ENCODE results near the gene DPP6.

DPP6 gene

GRCh38 chr7:154876516-154876915, 824.3 kb downstream of the DPP6 start:
- H3K18ac ChIP-seq (ENCODE audit: low read length), result no peak overlapping the region
- H3K36me3 ChIP-seq (ENCODE audit: control insufficient read depth, insufficient read depth, low read length), result no peaks in the 10 kb centered on the region
- no peak overlapping the region for H3K9ac ChIP-seq (ENCODE audit: low read length)
- H3K4me2 ChIP-seq (ENCODE audit: low read length), result no peak overlapping the region
- H3K56ac ChIP-seq (ENCODE audit: low read length), result no peak overlapping the region
- no peaks in the 10 kb centered on the region for H3K4me1 ChIP-seq (ENCODE audit: control insufficient read depth, low read depth, low read length)
- no peak overlapping the region for H4K5ac ChIP-seq (ENCODE audit: low read length)
- no peak overlapping the region for H3K4ac ChIP-seq (ENCODE audit: low read depth, low read length)
- no peaks in the 10 kb centered on the region for H3K27me3 ChIP-seq (ENCODE audit: insufficient read depth, low read length, poor library complexity)
- no peak overlapping the region for H2AK5ac ChIP-seq (ENCODE audit: low read length)
- H2BK5ac ChIP-seq (ENCODE audit: low read length), result no peak overlapping the region
- no peaks in the 10 kb centered on the region for H3K79me2 ChIP-seq (ENCODE audit: control insufficient read depth, insufficient read depth, low read length)
- H3K27ac ChIP-seq (ENCODE audit: low read depth, low read length), result no peak overlapping the region
- no peak overlapping the region for H3K4me3 ChIP-seq (ENCODE audit: low read length)
- no peak overlapping the region for H4K8ac ChIP-seq (ENCODE audit: low read depth, low read length)
- no peak overlapping the region for H2BK15ac ChIP-seq (replicated peaks; ENCODE audit: low read depth)
- H2BK120ac ChIP-seq (ENCODE audit: low read depth, low read length), result no peak overlapping the region
- no peak overlapping the region for H3K23ac ChIP-seq (ENCODE audit: low read length)
- DNase-seq, result no peak
- no peaks in the 10 kb centered on the region for H3K79me1 ChIP-seq (ENCODE audit: low read length)
- no CpG with 5 or more reads among the region's 5 CpGs for WGBS (ENCODE audit: extremely low coverage, insufficient coverage, low lambda C conversion rate)

- Histone ChIP-seq H2BK15ac (replicated peaks; ENCODE audit: low read depth) (no peak overlapping the region), H3K18ac (ENCODE audit: low read length) (no peak overlapping the region), H2AK5ac (ENCODE audit: low read length) (no peak overlapping the region), H3K4ac (ENCODE audit: low read depth, low read length) (no peak overlapping the region), H3K36me3 (ENCODE audit: control insufficient read depth, insufficient read depth, low read length) (no peaks in the 10 kb centered on the region), H3K27ac (ENCODE audit: low read depth, low read length) (no peak overlapping the region), H3K79me2 (ENCODE audit: control insufficient read depth, insufficient read depth, low read length) (no peaks in the 10 kb centered on the region), H2BK120ac (ENCODE audit: low read depth, low read length) (no peak overlapping the region), H3K27me3 (ENCODE audit: insufficient read depth, low read length, poor library complexity) (no peaks in the 10 kb centered on the region), H3K79me1 (ENCODE audit: low read length) (no peaks in the 10 kb centered on the region), H3K23ac (ENCODE audit: low read length) (no peak overlapping the region), H3K4me3 (ENCODE audit: low read length) (no peak overlapping the region), H3K9ac (ENCODE audit: low read length) (no peak overlapping the region), H3K4me2 (ENCODE audit: low read length) (no peak overlapping the region), H3K4me1 (ENCODE audit: control insufficient read depth, low read depth, low read length) (no peaks in the 10 kb centered on the region), H2BK5ac (ENCODE audit: low read length) (no peak overlapping the region), H4K5ac (ENCODE audit: low read length) (no peak overlapping the region), H4K8ac (ENCODE audit: low read depth, low read length) (no peak overlapping the region), H3K56ac (ENCODE audit: low read length) (no peak overlapping the region)
- no peak for DNase-seq
- no CpG with 5 or more reads among the region's 9 CpGs for WGBS (ENCODE audit: extremely low coverage, insufficient coverage, low lambda C conversion rate)
Observed at GRCh38 chr7:154877031-154877430, 824.8 kb downstream of the DPP6 start.

GRCh38 chr7:154879629-154880028, 827.4 kb downstream of the DPP6 start:
- no CpG with 5 or more reads among the region's 11 CpGs for WGBS (ENCODE audit: extremely low coverage, insufficient coverage, low lambda C conversion rate)
- Histone ChIP-seq H2BK15ac (replicated peaks; ENCODE audit: low read depth) (no peak overlapping the region), H3K56ac (ENCODE audit: low read length) (no peak overlapping the region), H3K4ac (ENCODE audit: low read depth, low read length) (no peak overlapping the region), H4K8ac (ENCODE audit: low read depth, low read length) (no peak overlapping the region), H3K79me1 (ENCODE audit: low read length) (no peaks in the 10 kb centered on the region), H3K18ac (ENCODE audit: low read length) (no peak overlapping the region), H4K5ac (ENCODE audit: low read length) (no peak overlapping the region), H3K27me3 (ENCODE audit: insufficient read depth, low read length, poor library complexity) (no peaks in the 10 kb centered on the region), H3K79me2 (ENCODE audit: control insufficient read depth, insufficient read depth, low read length) (no peaks in the 10 kb centered on the region), H3K23ac (ENCODE audit: low read length) (no peak overlapping the region), H3K27ac (ENCODE audit: low read depth, low read length) (no peak overlapping the region), H3K4me3 (ENCODE audit: low read length) (no peak overlapping the region), H3K4me2 (ENCODE audit: low read length) (no peak overlapping the region), H3K4me1 (ENCODE audit: control insufficient read depth, low read depth, low read length) (no peaks in the 10 kb centered on the region), H2AK5ac (ENCODE audit: low read length) (no peak overlapping the region), H2BK5ac (ENCODE audit: low read length) (no peak overlapping the region), H2BK120ac (ENCODE audit: low read depth, low read length) (no peak overlapping the region), H3K36me3 (ENCODE audit: control insufficient read depth, insufficient read depth, low read length) (no peaks in the 10 kb centered on the region), H3K9ac (ENCODE audit: low read length) (no peak overlapping the region)
- no peak for DNase-seq

- no peaks in the 10 kb centered on the region for H3K36me3 ChIP-seq (ENCODE audit: control insufficient read depth, insufficient read depth, low read length)
- no peak overlapping the region for H2AK5ac ChIP-seq (ENCODE audit: low read length)
- H3K79me2 ChIP-seq (ENCODE audit: control insufficient read depth, insufficient read depth, low read length), result no peaks in the 10 kb centered on the region
- no peak for DNase-seq
- H3K4ac ChIP-seq (ENCODE audit: low read depth, low read length), result no peak overlapping the region
- no peaks in the 10 kb centered on the region for H3K27me3 ChIP-seq (ENCODE audit: insufficient read depth, low read length, poor library complexity)
- H4K8ac ChIP-seq (ENCODE audit: low read depth, low read length), result no peak overlapping the region
- no peaks in the 10 kb centered on the region for H3K79me1 ChIP-seq (ENCODE audit: low read length)
- no peak overlapping the region for H2BK120ac ChIP-seq (ENCODE audit: low read depth, low read length)
- no peak overlapping the region for H2BK5ac ChIP-seq (ENCODE audit: low read length)
- WGBS (ENCODE audit: extremely low coverage, insufficient coverage, low lambda C conversion rate), result no CpG with 5 or more reads among the region's 9 CpGs
- H3K4me1 ChIP-seq (ENCODE audit: control insufficient read depth, low read depth, low read length), result no peaks in the 10 kb centered on the region
- H3K23ac ChIP-seq (ENCODE audit: low read length), result no peak overlapping the region
- H3K27ac ChIP-seq (ENCODE audit: low read depth, low read length), result no peak overlapping the region
- H3K56ac ChIP-seq (ENCODE audit: low read length), result no peak overlapping the region
- no peak overlapping the region for H3K9ac ChIP-seq (ENCODE audit: low read length)
- no peak overlapping the region for H3K4me3 ChIP-seq (ENCODE audit: low read length)
- H3K18ac ChIP-seq (ENCODE audit: low read length), result no peak overlapping the region
- no peak overlapping the region for H3K4me2 ChIP-seq (ENCODE audit: low read length)
- H2BK15ac ChIP-seq (replicated peaks; ENCODE audit: low read depth), result no peak overlapping the region
- no peak overlapping the region for H4K5ac ChIP-seq (ENCODE audit: low read length)
Observed at GRCh38 chr7:154880513-154880912, 828.3 kb downstream of the DPP6 start.

- DNase-seq, result no peak
- no peak overlapping the region for H3K4me2 ChIP-seq (ENCODE audit: low read length)
- H3K27me3 ChIP-seq (ENCODE audit: insufficient read depth, low read length, poor library complexity), result no peaks in the 10 kb centered on the region
- no peaks in the 10 kb centered on the region for H3K79me1 ChIP-seq (ENCODE audit: low read length)
- no peak overlapping the region for H3K9ac ChIP-seq (ENCODE audit: low read length)
- H4K8ac ChIP-seq (ENCODE audit: low read depth, low read length), result no peak overlapping the region
- H2BK5ac ChIP-seq (ENCODE audit: low read length), result no peak overlapping the region
- H3K18ac ChIP-seq (ENCODE audit: low read length), result no peak overlapping the region
- H3K36me3 ChIP-seq (ENCODE audit: control insufficient read depth, insufficient read depth, low read length), result no peaks in the 10 kb centered on the region
- H2AK5ac ChIP-seq (ENCODE audit: low read length), result no peak overlapping the region
- no peak overlapping the region for H3K23ac ChIP-seq (ENCODE audit: low read length)
- H3K56ac ChIP-seq (ENCODE audit: low read length), result no peak overlapping the region
- H3K4ac ChIP-seq (ENCODE audit: low read depth, low read length), result no peak overlapping the region
- H2BK120ac ChIP-seq (ENCODE audit: low read depth, low read length), result no peak overlapping the region
- H3K4me3 ChIP-seq (ENCODE audit: low read length), result no peak overlapping the region
- H3K79me2 ChIP-seq (ENCODE audit: control insufficient read depth, insufficient read depth, low read length), result no peaks in the 10 kb centered on the region
- no peak overlapping the region for H2BK15ac ChIP-seq (replicated peaks; ENCODE audit: low read depth)
- no CpG with 5 or more reads among the region's 9 CpGs for WGBS (ENCODE audit: extremely low coverage, insufficient coverage, low lambda C conversion rate)
- no peak overlapping the region for H3K27ac ChIP-seq (ENCODE audit: low read depth, low read length)
- no peaks in the 10 kb centered on the region for H3K4me1 ChIP-seq (ENCODE audit: control insufficient read depth, low read depth, low read length)
- H4K5ac ChIP-seq (ENCODE audit: low read length), result no peak overlapping the region
Observed at GRCh38 chr7:154881026-154881425, 828.8 kb downstream of the DPP6 start.

- Histone ChIP-seq H4K5ac (ENCODE audit: low read length) (no peak overlapping the region), H3K4me2 (ENCODE audit: low read length) (no peak overlapping the region), H3K4me3 (ENCODE audit: low read length) (no peak overlapping the region), H4K8ac (ENCODE audit: low read depth, low read length) (no peak overlapping the region), H2BK15ac (replicated peaks; ENCODE audit: low read depth) (no peak overlapping the region), H3K79me2 (ENCODE audit: control insufficient read depth, insufficient read depth, low read length) (no peaks in the 10 kb centered on the region), H2BK5ac (ENCODE audit: low read length) (no peak overlapping the region), H2BK120ac (ENCODE audit: low read depth, low read length) (no peak overlapping the region), H3K23ac (ENCODE audit: low read length) (no peak overlapping the region), H3K56ac (ENCODE audit: low read length) (no peak overlapping the region), H3K4ac (ENCODE audit: low read depth, low read length) (no peak overlapping the region), H3K27ac (ENCODE audit: low read depth, low read length) (no peak overlapping the region), H2AK5ac (ENCODE audit: low read length) (no peak overlapping the region), H3K27me3 (ENCODE audit: insufficient read depth, low read length, poor library complexity) (no peaks in the 10 kb centered on the region), H3K4me1 (ENCODE audit: control insufficient read depth, low read depth, low read length) (no peaks in the 10 kb centered on the region), H3K36me3 (ENCODE audit: control insufficient read depth, insufficient read depth, low read length) (no peaks in the 10 kb centered on the region), H3K79me1 (ENCODE audit: low read length) (no peaks in the 10 kb centered on the region), H3K9ac (ENCODE audit: low read length) (no peak overlapping the region), H3K18ac (ENCODE audit: low read length) (no peak overlapping the region)
- no CpG with 5 or more reads among the region's 11 CpGs for WGBS (ENCODE audit: extremely low coverage, insufficient coverage, low lambda C conversion rate)
- no peak for DNase-seq
Observed at GRCh38 chr7:154881526-154881925, 829.3 kb downstream of the DPP6 start.
